SHP77 treated with DMSO at 0.1 percent for 48 hours (cell line): ENCODE data around the gene CDK3.

Experiments
- DNase-seq: peaks from one replicate; lab custom pipeline; 2025; lab: John Stamatoyannopoulos, UW

The CDK3 gene

GRCh38 chr17:75991396-75991795, 9.3 kb upstream of the CDK3 start:
- DNase-seq, result no peak

GRCh38 chr17:75994802-75995370, 5.8 kb upstream of the CDK3 start:
- DNase-seq, result no peak

- no peak for DNase-seq
Measured at GRCh38 chr17:75995385-75995925, 5.2 kb upstream of the CDK3 start.

- no peak for DNase-seq
Measured at GRCh38 chr17:75996665-75997590, 3.7 kb upstream of the CDK3 start.

- DNase-seq, result no peak
Measured at GRCh38 chr17:75998327-75998795, 2.3 kb upstream of the CDK3 start.

GRCh38 chr17:76000016-76000754, 470 bp upstream of the CDK3 start:
- DNase-seq, result peak; percentile 48

- DNase-seq, result no peak
Measured at GRCh38 chr17:76002100-76002499, 1.4 kb downstream of the CDK3 start.

GRCh38 chr17:76003915-76004314, 3.3 kb downstream of the CDK3 start:
- DNase-seq, result no peak

- DNase-seq, result no peak
Measured at GRCh38 chr17:76004750-76005262, 4.2 kb downstream of the CDK3 start.

- peak; percentile 71 for DNase-seq
Measured at GRCh38 chr17:76005263-76006149, 4.9 kb downstream of the CDK3 start.

- no peak for DNase-seq
Measured at GRCh38 chr17:76007131-76007849, 6.6 kb downstream of the CDK3 start.

GRCh38 chr17:76007850-76008165, 7.2 kb downstream of the CDK3 start:
- DNase-seq, result no peak

GRCh38 chr17:76008208-76008607, 7.6 kb downstream of the CDK3 start:
- DNase-seq, result no peak

GRCh38 chr17:76008630-76009425, 8.2 kb downstream of the CDK3 start:
- no peak for DNase-seq

- no peak for DNase-seq
Measured at GRCh38 chr17:76009447-76009846, 8.8 kb downstream of the CDK3 start.

- no peak for DNase-seq
Measured at GRCh38 chr17:76009969-76010661, 9.5 kb downstream of the CDK3 start.

- no peak for DNase-seq
Measured at GRCh38 chr17:76011951-76012350, 11.3 kb downstream of the CDK3 start.

GRCh38 chr17:76013377-76013932, 12.8 kb downstream of the CDK3 start:
- no peak for DNase-seq
